Stimulated activated CD4-positive, alpha-beta T cell treated with anti-CD3 and anti-CD28 coated beads, Interleukin-4, amount 100 ng/mL, for 24 hours (primary cell): ENCODE data around the gene FBH1.
"Not testable (repeated sequence)": the region's sequence is repeated elsewhere in the genome, so short reads cannot be mapped to it uniquely, and the experiment has no call there.

Source experiments
- DNase-seq: peaks from one replicate; pipeline ENCODE4 v3.0.0-alpha.2; 2020

FBH1 gene

DNA sequence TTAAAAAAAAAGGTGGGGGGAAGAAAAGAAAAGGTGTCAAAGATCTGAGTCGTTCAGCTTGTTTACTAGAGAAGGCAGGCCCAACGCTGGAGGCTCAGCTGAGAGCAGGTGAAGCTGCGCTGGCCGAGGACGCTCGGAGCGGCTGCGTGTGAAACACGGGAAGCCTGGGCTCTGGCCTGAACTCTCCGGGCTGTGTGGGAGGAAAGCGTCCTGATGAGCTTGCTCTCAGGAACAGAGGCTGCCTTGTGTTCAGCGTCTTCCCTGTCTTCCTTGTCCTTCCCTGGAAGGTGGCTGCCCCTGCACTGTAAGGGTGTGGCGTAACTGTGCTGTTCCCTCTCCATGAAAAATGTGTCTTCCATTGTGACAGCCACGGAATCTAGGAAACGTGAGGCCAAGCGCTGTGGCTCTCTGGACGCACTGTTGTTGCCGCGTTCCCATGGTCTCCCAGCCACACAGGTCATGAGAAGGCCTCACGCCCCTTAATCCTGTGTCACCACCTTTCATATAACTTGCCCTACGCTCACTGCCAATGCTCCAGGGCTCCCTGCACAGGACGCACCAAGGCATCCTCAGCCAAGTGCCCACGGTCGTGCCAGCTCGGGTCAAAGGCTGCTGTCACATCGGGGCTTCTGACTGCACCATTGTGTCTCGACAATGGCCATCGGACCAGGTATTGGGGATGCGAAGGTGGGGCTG, 71.5 kb downstream of the FBH1 start:
- DNase-seq: no peak

DNA sequence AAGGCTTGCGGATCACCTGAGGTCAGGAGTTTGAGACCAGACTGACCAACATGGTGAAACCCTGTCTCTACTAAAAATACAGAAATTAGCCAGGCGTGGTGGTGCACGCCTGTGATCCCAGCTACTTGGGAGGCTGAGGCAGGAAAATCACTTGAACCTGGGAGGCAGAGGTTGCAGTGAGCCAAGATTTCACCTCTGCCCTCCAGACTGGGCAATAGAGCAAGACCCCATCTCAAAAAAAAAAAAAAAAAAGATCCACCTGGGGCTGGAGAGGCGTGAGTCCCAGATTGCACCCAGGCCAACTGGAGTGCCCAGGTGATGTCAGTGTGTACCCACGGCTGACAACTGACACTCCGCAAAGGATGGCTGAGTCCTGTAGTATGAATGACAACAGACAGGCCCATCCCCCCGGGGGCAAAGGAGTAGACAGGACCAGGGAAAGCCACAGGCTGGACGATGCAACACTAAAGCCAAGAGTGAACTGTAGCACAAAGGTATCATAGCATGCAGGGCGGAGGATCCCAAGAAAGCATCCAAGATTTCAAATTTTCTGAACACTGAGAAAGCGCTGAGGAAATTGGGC, 72.4 kb downstream of the FBH1 start:
- DNase-seq: not testable (repeated sequence)

DNA sequence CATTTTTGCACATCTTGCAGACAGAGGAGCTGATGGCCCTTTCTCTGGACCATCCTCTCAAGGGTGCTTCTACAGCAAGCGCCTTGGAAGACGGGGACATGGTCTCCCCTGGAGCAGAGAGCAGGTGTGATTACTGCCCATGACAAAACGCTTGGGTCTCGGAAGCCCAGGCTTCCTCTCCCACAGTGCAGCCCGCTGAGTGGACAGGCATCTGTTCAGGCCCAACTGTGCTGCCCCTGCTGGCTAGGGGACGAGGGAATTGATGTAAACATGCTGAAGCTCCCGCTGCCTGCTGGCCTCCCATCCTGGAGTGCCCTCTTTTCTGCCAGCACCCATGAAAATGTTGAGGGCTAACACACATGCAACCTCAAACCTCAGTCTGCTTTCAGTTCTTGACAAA, 73.0 kb downstream of the FBH1 start:
- DNase-seq: no peak

DNA sequence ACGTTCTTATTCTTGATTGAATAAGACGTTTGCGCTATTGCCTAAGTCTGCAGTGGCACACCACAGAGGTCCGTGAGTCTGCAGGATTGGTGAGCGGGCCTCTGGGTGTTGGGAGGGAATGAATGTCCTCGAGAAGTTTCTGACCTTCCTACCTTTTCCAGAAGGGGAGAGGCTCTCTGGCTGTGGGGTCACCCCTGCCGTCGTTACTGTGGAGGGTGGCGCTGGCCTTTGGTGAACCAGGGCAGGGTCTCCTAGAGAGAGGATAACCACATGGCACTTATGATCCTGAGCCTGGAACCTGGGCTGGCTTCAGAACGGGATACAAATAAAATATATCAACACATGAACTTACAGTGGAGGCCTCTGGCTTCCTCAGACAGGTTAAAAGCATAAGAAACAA, 73.5 kb downstream of the FBH1 start:
- DNase-seq: no peak

DNA sequence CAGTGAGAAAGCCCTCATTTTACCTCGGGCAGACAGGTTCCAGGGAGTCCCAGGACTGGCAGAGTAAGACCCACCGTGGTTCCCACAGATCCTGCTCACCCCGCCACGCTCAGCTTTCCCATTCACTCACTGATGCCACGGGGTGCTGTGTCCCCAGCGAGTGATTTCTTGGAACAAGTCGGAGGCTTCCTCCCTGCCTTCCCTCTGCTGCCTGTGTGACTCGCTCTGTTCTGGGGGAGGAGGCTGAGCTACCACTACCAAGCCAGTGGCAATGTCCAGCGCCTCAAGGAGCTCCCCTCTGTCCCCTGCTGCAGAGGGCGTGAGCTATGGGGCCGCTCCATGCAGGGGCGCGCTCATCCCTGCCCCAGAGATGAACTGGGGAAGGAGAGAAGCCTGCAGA, 74.7 kb downstream of the FBH1 start:
- no peak for DNase-seq

DNA sequence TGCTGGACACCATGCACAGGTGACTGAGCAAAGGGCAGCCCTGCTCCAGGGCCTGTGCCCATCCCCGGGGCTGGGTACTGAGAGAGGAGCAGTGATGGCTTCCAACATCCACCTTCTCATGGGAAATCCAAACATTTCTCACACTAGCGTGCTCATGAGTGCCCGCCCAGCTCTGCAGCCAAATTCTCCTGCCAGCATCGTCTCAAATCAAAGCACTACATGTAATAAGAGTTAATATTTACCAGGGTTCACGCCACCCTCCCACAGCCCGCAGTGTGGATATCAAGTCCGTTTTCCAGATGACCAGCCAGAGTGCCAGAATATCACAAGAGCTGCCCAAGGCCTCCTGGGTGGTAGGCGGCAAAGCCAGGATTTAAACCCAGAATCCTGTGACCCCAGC, 75.2 kb downstream of the FBH1 start:
- no peak for DNase-seq

DNA sequence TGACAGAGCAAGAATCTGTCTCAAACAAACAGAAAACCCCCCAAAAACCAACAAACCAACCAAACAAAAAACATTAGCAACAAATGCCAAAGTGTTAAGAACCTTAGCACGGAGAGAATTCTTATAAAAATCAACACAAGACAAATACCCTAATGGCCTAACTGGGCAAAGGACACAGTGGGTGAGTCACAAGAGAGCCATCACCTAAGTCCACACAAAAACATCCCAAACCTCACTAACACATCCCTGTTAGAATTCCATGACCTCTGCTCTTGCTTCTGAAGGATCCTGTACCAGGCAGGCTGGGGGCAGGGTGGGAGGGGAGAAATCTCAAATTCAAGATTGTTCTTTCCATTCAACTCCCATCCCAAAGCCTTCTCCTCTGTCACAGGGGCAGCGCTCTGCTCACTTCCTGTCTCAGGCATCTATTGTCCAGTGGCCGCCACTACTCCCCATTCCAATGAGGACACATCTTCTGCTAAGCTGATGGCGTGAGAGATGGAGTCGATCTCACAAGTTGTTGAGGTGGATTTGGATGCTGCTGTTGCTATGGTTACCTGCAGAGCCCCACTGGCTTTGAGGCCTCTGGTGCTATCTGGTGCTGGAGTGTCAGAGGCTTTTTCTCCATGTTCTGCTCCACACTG, 78.1 kb downstream of the FBH1 start:
- DNase-seq: no peak

DNA sequence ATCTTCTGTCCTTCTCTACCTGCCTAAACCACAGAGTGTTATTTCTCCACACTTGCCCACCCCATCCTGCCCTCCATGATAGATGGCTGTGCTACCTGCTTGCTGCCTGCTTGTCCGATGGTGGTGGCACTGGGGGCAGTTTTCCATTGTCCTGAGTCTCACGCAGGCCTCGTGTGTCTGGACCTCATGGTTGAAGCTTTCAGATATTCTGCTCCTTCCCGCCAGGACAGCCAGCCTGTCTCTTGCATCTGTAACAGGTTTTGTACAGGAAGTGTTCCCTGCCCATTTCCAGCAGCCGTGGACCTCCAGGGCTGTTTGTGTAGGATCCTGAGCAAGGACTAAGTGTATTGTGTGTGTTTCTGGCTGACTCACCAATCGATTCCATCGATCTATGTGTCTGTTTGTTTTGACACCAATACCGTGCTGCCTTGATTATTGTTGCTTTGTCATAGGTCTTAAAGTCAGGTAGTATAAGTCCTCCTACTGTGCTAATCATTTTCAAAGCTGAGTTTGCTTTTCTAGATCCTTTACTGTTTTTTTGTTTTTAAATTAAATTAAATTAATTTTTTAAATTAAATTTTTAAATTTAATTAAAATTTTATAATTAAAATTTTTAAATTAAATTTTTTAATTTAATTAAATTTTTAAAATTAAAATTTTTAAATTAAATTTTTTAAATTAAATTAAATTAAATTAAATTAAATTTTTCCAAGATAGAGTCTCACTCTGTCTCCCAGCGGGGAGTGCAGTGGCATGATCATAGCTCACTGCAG, 78.8 kb downstream of the FBH1 start:
- no peak for DNase-seq

DNA sequence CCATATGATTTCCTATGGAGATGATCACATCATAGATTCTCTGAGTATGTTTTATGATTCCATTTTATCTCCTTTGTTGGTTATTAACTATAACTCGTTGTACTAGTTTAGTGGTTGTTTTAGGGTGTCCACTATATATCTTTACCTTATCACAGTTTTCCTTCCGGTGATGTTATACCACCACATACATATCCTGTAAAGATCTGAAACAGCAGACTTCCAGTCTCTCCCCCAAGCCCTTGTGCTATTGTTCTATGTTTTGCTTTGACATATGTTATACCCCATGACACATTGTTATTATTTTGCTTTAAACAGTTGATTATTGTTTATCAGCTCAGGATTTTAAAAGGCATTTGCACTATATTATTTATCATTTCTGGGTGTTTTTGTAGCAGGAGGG, 80.0 kb downstream of the FBH1 start:
- DNase-seq: no peak

DNA sequence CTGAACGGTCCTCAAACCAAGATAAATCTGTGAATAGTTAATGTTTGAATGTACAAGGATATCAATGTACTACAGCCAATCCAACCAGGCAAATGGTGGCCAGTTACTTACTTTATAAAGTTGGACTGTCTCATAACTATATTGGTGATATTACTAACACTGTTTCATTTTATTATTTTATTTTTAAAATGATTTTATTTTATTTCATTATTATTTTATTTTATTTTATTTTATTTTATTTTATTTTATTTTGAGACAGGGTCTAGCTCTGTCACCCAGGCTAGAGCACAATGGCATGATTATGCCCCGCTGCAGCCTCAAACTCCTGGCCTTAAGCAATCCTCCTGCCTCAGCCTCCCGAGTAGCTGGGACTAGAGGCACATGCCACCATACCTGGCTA, 80.5 kb downstream of the FBH1 start:
- DNase-seq: no peak

DNA sequence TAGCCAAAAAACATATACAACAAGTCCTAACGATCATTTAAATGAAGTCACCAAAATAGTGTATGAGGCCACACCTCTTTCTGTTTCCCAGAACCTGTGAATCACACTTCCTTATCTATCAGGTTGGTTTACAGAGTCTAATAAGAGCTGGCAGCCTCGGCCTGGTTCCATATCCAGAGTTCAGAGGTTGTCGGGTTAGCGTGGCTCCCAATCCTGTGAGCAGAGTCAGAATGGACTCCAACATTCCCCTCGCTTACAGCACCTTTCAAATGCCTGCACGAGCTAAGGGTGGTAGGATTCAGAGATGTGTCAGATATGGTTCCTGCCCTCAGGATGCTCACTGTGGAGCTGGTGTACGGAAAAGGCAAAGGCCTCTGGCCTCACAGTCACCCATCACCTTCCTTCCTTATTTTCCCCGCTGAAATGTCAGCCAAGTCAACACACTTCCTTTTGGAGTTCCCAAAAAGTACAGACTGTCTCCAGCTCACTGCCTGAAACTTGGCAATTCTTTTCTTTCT, 81.3 kb downstream of the FBH1 start:
- peak; percentile 30 for DNase-seq

DNA sequence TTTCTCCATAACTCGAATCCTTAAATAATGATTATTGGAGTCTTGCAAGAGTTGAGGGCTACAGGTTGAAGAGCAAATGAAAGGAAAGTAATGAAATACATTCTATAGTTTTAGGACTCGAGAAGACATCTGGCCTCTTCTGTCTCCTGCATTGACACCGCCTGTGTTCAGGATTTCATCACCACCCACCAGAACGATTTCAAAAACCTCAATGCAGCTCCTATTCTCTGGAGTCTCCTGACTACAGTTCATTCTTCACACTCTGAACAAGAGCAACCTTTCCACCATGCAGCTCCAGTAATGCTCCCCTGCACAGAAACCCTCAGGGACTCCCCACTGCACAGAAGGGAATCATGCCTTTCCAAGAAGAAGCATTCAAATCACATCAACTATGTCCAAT, 81.8 kb downstream of the FBH1 start:
- no peak for DNase-seq

DNA sequence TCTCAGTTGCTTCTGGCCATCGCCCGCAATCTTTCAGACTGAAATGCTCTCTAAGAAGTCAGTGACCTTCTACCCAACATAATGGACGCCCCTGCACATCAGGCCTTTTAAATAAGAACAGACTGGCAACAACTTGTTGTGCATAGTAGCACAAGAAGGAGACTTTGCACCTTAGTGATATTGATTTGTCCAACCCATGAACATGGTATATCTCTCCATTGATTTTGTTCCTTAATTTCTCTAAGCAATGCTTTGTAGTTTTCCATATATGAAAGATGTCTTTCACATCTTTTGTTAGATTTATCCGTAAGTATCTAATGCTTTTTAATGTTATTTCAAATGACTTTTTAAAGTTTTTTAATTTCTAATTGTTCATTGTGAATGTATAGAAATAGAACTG, 83.0 kb downstream of the FBH1 start:
- DNase-seq: no peak

DNA sequence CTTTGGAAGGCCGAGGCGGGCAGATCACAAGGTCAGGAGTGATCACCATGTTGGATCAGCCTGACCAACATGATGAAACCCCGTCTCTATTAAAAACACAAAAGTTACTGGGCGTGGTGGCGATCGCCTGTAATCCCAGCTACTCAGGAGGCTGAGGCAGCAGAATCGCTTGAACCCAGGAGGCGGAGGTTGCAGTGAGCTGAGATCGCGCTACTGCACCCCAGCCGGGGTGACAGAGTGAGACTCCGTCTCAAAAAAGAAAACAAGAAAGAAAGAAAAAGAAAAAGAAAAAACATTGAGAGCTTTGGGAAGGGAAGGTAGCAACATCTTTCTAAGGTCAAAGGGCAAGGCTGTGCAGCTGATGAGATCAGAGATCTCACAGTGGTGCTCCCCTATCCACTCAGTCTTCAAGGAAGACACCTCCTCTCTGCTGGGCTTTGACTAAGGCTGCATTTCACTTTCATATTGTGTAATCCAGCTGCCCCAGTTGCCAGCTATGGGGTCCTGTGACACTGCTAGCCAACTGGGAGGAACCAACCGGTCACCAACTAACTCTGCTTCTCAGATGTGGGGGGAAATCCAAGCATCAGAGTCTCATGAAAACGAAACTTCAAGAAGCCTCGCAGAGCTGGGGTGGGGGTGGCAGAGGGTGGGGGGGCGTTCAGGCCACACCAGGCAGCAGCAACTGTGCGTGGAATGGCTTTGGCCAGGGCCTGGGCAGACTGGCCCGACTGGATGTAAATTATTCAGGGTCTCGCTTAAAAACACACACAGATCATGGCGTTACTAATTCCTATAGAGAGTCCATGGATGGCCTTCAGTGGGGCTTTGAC, 85.8 kb downstream of the FBH1 start:
- peak; percentile 71 for DNase-seq

DNA sequence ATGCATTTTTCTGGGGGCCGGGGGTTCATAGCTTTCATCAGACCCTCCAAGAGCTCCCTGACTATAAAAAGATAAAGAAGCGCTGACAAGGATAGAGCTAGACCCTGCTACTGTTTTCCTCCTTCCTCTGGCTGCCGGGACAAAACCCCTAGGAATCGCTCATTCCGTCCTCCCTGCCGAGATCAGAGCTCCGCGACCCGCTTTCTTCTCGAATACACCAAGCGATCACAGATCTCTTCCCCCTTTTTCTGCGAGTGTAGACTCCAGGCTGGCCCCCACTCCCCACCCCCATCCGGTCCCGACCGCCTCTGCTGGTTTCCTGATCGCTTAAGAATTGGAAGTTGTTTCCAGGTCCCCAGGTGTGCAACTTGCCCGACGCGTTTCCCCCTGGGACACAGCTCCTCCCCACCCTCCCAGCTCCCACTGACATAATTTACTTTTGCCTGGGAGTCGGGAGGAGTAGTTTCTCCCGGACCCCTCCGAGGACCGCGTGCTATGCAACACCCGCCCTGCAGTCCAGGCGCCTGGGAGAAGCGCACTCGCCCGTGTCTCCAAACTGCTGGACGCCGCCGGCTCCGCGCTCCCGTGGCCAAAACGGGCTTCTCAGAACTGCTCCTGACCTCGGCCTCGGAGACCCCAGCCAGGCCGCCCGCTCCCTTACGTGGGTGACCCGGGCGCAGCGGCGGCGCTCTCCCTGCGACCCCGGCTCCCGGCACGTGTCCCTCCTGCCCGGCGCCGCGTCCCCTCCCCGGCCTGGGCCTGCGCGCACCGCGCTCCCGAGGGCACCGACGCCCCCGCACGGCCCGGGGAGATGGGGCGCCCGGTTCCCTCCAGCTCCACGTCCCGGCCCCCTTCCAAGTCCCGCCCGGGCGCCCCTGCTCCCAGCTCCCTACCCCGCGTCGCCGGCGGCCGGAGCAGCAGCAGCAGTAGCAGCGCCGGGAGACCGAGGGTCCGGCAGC, 86.7 kb downstream of the FBH1 start:
- DNase-seq: peak; percentile 53

DNA sequence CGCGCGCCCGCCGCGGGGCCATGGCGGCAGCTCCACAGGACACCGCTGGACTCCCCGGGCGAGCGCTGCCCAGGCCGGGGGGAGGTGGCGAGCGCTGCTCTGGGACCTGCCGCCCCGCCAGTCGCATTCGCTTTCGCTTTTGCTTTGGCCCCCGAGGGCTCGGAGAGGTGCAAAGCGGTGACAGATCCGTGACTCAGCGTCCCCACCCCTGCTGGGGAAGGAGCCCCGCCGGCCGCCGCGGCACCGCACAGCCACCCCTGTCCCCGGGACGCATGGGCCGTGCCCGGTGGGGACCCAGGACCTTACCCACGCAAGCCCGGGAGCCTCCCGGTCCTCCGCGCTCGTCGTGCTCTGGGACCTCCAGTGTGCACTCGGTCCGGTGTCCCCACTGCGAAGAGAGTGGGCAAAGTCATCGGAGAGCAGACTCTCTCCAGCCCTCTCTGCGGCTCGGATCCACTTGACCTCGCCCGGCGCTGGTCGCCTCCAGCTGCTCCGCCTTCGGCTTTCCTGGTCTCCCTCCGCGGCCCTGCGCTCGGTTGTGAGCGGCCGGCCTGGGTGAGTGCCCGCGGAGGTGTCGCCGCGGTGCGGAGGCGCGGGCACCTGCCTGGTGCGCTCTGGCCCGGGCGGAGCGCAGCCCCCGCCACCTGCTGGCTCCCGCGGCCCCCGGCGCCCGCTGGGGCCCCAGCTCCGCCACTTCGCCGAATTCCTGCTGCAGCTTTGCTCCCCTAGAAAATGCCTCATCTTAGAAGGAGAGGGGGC, 87.6 kb downstream of the FBH1 start, which contains the start of gene IL15RA:
Gene IL15RA, minus strand, starts transcription at position 73 of the 759 bp plus-strand sequence. Its CDS starts 51 bp downstream, at position 22.
- DNase-seq: peak; percentile 91

DNA sequence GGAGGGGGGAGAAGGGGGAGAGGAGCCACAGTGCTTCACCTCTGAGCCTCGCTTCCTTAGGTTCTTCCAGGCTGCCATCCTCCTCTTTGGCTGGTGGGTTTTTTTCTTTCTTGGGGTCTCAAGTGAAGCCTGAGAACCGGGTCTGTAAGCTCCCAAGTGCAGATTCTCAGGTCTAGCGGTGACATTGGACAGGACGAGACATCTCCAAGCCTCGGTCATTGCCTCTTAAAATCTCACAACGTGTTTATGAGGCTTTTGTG, 88.1 kb downstream of the FBH1 start:
- DNase-seq: no peak

DNA sequence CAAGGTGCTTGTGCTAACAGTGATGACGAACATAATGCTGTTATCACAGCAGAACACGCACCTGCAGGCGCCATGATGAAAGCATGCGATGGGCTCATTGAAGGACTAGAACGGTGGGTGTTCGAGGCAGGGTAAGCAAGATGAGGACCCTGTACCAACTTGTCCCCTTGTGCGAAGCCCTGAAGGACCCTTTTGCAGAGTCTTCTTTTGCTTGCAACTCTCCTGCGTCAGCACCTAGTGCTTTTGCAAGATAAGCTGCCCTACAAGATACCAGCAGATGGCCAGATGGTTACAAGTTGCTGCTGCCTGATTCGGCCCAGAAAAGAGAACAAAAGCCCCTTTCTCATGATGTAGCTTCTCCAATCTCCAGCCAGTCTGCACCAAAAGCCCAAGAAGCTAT, 91.5 kb downstream of the FBH1 start:
- no peak for DNase-seq

DNA sequence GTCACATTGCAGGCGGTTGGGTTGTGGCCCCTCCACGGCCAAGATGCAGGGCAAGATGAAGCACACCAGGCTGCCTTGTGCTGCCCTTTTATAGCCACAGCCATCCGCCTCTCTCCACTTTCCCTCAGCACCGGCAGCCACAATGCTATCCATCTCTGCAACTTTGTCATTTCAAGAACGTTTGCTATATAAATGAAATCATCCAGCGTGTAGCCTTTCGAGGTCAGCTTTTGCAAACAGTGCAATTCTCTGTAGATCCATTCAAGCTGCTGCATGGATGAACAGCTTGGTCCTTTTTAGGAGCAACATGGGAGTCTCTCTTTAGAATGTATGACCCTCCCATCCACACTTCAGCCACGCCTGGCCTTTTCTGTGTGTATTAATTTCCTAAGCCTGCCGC, 93.7 kb downstream of the FBH1 start:
- DNase-seq: no peak

DNA sequence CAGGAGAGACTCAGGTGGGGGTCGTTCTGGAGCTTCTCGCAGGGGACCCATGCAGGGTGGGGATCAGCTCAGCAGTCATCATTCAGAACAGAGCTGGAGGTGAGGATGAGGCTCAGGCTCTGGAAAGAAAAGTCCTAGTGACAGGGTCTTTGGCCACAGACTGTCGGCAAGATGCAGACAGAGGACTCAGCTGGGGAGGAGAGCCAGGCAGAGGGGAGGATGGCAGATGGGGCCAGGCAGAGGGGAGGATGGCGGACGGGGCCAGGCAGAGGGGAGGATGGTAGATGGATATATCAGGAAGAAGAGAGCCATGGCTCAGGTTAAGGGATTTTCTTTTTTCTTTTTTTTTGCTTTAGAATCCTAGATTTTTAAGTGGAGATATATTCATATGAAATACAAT, 95.0 kb downstream of the FBH1 start:
- DNase-seq: no peak
